Measurements from ENCODE around the gene FGFR2. TPM values are rescaled to one million over a fixed set of nuclear protein-coding genes. Genes with fewer than 3 reads are reported as not detected.

Gene FGFR2
- total RNA-seq, 1 donor = 13.8 TPM

DNA sequence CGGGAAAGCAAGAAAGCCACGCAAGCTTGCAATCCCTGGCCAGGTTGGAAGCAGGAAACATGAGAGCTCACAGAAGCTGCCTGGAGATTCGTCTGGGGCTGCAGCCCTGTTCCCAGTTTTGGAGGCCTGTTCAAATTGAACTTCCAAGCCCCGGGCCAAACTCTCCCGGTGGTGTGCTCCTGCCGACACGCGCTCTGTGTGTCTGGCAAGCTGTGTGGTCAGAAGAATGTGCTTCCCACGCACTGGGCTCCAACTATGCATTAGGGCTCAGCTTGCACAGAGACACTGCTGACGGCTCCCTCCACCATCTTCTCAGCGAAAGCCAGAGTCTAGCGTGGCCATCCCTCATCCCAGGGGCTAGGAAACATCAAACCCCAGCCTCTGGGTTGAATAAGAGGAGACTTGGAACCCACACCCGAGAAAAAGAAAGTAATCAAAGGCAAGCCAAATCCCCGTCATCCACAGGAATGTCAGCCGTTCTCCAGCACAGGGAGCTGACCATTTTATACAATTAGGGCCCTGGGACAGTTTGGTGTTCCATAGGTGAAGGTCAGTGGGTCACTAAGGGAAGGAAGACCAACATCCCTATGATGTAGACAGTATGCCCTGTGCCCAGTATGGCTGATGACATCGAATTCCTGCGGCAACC, 107.2 kb downstream of the FGFR2 start:
- H3K9me3 ChIP-seq (ENCODE audit: low read depth, low read length) = peaks cover 5% of the 10 kb centered on the region
- no peaks in the 10 kb centered on the region for H4K20me1 ChIP-seq (ENCODE audit: insufficient read depth, low read length)
- H2AFZ ChIP-seq (ENCODE audit: low read length) = no peak overlapping the region
- no peak overlapping the region for H3K4me3 ChIP-seq (ENCODE audit: insufficient read depth, low read length)
- no peaks in the 10 kb centered on the region for H3K27me3 ChIP-seq (ENCODE audit: insufficient read depth, low read length)
- H3K79me2 ChIP-seq (ENCODE audit: insufficient read depth, low read length) = no peaks in the 10 kb centered on the region
- TF ChIP-seq, protein P1, sequence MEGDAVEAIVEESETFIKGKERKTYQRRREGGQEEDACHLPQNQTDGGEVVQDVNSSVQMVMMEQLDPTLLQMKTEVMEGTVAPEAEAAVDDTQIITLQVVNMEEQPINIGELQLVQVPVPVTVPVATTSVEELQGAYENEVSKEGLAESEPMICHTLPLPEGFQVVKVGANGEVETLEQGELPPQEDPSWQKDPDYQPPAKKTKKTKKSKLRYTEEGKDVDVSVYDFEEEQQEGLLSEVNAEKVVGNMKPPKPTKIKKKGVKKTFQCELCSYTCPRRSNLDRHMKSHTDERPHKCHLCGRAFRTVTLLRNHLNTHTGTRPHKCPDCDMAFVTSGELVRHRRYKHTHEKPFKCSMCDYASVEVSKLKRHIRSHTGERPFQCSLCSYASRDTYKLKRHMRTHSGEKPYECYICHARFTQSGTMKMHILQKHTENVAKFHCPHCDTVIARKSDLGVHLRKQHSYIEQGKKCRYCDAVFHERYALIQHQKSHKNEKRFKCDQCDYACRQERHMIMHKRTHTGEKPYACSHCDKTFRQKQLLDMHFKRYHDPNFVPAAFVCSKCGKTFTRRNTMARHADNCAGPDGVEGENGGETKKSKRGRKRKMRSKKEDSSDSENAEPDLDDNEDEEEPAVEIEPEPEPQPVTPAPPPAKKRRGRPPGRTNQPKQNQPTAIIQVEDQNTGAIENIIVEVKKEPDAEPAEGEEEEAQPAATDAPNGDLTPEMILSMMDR (IDR thresholded peaks at IDR 0.05; ENCODE audit: extremely low read depth, low read depth, low read length) = no peak
- no peaks in the 10 kb centered on the region for H3K36me3 ChIP-seq (ENCODE audit: insufficient read depth, low read length)
- H3K27ac ChIP-seq (ENCODE audit: low read depth, low read length) = no peak overlapping the region
- H3K4me2 ChIP-seq (ENCODE audit: insufficient read depth, low read length) = no peak overlapping the region
- H3K4me1 ChIP-seq (ENCODE audit: insufficient read depth, low read length) = no peaks in the 10 kb centered on the region
- DNase-seq (ENCODE audit: insufficient read length, low spot score, missing footprints) = no peak

DNA sequence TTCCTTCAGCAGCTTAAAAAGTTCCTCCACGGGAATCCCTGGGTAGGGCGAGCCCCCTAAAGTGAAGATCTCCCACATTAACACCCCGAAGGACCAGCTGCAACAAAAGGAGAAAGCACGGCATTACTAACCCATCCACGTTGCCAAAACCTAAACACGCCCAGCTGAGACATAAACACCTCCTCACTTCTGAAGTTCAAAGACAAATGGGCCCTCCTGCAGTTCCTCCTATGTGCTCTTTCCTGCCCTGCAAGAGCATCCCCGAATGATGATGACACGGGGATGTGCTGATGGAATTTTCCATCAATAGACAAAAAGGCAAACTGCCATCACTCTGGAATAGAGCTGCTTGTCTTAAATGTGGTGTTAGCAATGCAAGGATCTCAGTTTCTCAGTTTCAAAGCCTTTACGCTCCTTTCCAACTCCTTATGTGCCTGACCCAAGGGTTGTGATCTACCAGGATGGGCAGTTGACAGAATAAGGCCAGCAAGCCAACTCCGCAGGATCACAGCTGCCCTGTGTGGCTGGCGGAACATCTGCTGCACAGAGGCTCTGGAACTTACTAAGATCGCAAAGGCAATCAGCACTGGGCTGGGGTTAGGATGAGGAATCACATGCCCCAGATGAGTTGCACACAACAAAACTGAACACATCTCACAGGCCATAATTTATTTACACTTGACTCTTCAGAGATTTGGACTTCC, 112.7 kb downstream of the FGFR2 start:
- DNase-seq (ENCODE audit: insufficient read length, low spot score, missing footprints) = no peak
- no peaks in the 10 kb centered on the region for H3K4me1 ChIP-seq (ENCODE audit: insufficient read depth, low read length)
- no peak overlapping the region for H2AFZ ChIP-seq (ENCODE audit: low read length)
- H3K79me2 ChIP-seq (ENCODE audit: insufficient read depth, low read length) = no peaks in the 10 kb centered on the region
- no peaks in the 10 kb centered on the region for H3K36me3 ChIP-seq (ENCODE audit: insufficient read depth, low read length)
- no peak overlapping the region for H3K4me3 ChIP-seq (ENCODE audit: insufficient read depth, low read length)
- no peak overlapping the region for H3K4me2 ChIP-seq (ENCODE audit: insufficient read depth, low read length)
- H3K27me3 ChIP-seq (ENCODE audit: insufficient read depth, low read length) = no peaks in the 10 kb centered on the region
- peaks cover 5% of the 10 kb centered on the region for H3K9me3 ChIP-seq (ENCODE audit: low read depth, low read length)
- no peak overlapping the region for H3K27ac ChIP-seq (ENCODE audit: low read depth, low read length)
- TF ChIP-seq, protein P1 (IDR thresholded peaks at IDR 0.05; ENCODE audit: extremely low read depth, low read depth, low read length) = no peak
- no peaks in the 10 kb centered on the region for H4K20me1 ChIP-seq (ENCODE audit: insufficient read depth, low read length)

DNA sequence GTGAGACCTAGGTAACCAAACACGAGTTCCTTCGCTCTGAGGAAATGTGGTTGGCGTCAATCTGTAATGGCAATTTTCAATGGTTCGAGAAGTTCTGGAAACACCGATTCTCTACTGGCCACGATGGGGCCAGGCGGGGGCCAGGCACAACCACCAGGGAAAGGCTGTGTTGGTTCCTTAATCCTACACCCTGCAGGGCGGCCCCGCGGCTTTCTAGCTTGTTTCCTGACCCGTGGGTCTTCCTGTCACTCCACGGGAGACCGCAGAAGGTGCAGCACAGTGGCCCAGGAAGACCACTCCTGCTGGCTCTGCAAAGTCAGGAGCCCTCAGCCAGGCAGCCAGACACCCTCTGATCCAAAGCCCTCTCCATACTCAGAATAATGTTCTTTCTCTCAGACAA, 113.4 kb downstream of the FGFR2 start:
- peaks cover 5% of the 10 kb centered on the region for H3K9me3 ChIP-seq (ENCODE audit: low read depth, low read length)
- no peak overlapping the region for H3K4me2 ChIP-seq (ENCODE audit: insufficient read depth, low read length)
- no peaks in the 10 kb centered on the region for H3K36me3 ChIP-seq (ENCODE audit: insufficient read depth, low read length)
- no peaks in the 10 kb centered on the region for H3K79me2 ChIP-seq (ENCODE audit: insufficient read depth, low read length)
- no peak for DNase-seq (ENCODE audit: insufficient read length, low spot score, missing footprints)
- TF ChIP-seq, protein P1 (IDR thresholded peaks at IDR 0.05; ENCODE audit: extremely low read depth, low read depth, low read length) = no peak
- no peaks in the 10 kb centered on the region for H3K27me3 ChIP-seq (ENCODE audit: insufficient read depth, low read length)
- H3K4me3 ChIP-seq (ENCODE audit: insufficient read depth, low read length) = no peak overlapping the region
- no peak overlapping the region for H2AFZ ChIP-seq (ENCODE audit: low read length)
- H4K20me1 ChIP-seq (ENCODE audit: insufficient read depth, low read length) = no peaks in the 10 kb centered on the region
- H3K4me1 ChIP-seq (ENCODE audit: insufficient read depth, low read length) = no peaks in the 10 kb centered on the region
- no peak overlapping the region for H3K27ac ChIP-seq (ENCODE audit: low read depth, low read length)

DNA sequence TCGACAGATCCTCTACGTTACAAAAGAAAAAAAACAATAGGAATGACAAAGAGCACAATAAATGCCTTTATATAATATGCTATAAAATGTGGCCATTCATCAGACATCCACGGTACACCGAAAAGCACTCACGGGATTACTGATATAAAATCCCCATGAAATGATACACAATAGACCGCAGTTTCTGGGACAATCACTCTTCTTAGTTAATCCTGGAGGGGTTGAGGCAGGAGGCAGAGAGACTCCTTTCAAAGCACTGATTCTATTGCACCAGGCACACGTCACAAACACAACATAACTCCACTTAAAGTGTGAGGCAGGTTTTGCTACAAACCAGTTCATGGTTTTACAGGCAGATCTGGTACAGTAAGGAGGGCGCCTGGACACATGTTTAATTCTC, 113.8 kb downstream of the FGFR2 start:
- H3K36me3 ChIP-seq (ENCODE audit: insufficient read depth, low read length) = no peaks in the 10 kb centered on the region
- H3K4me2 ChIP-seq (ENCODE audit: insufficient read depth, low read length) = no peak overlapping the region
- no peak overlapping the region for H2AFZ ChIP-seq (ENCODE audit: low read length)
- no peaks in the 10 kb centered on the region for H3K4me1 ChIP-seq (ENCODE audit: insufficient read depth, low read length)
- H3K9me3 ChIP-seq (ENCODE audit: low read depth, low read length) = peaks cover 2% of the 10 kb centered on the region
- H3K27ac ChIP-seq (ENCODE audit: low read depth, low read length) = no peak overlapping the region
- TF ChIP-seq, protein P1 (IDR thresholded peaks at IDR 0.05; ENCODE audit: extremely low read depth, low read depth, low read length) = no peak
- no peaks in the 10 kb centered on the region for H3K79me2 ChIP-seq (ENCODE audit: insufficient read depth, low read length)
- H4K20me1 ChIP-seq (ENCODE audit: insufficient read depth, low read length) = no peaks in the 10 kb centered on the region
- no peak overlapping the region for H3K4me3 ChIP-seq (ENCODE audit: insufficient read depth, low read length)
- no peaks in the 10 kb centered on the region for H3K27me3 ChIP-seq (ENCODE audit: insufficient read depth, low read length)
- DNase-seq (ENCODE audit: insufficient read length, low spot score, missing footprints) = no peak
